ENCODE results near the gene PAPOLA.

Gene PAPOLA

GRCh38 chr14:96592591-96593386, 90.6 kb downstream of the PAPOLA start:
- no peaks in the 10 kb centered on the region for H3K27me3 ChIP-seq (ENCODE audit: low read depth, low read length)
- no peaks in the 10 kb centered on the region for H3K36me3 ChIP-seq (replicated peaks; ENCODE audit: low read depth, low read length)
- peak overlapping the region; percentile 85 for H3K4me2 ChIP-seq (ENCODE audit: low read length)
- peaks cover 10% of the 10 kb centered on the region for H3K4me1 ChIP-seq (ENCODE audit: low read length)
- H3K79me2 ChIP-seq (ENCODE audit: low read length): no peaks in the 10 kb centered on the region
- H3K27ac ChIP-seq (ENCODE audit: low read length): no peak overlapping the region
- H3K4me3 ChIP-seq (ENCODE audit: low read length): peak overlapping the region; percentile 82
- H3K9ac ChIP-seq (ENCODE audit: low read length): peak overlapping the region; percentile 43
- no peaks in the 10 kb centered on the region for H3K9me3 ChIP-seq (ENCODE audit: insufficient read depth, low read length)
- no peak for TF ChIP-seq EZH2phosphoT487 (IDR thresholded peaks at IDR 0.05; ENCODE audit: low read depth)
- H4K20me1 ChIP-seq (ENCODE audit: insufficient read depth, low read length): no peaks in the 10 kb centered on the region
- H2AFZ ChIP-seq (ENCODE audit: low read depth, low read length): peak overlapping the region; percentile 91

GRCh38 chr14:96594961-96595360, 92.8 kb downstream of the PAPOLA start:
- H3K27ac ChIP-seq (ENCODE audit: low read length): no peak overlapping the region
- TF ChIP-seq CTCF (IDR thresholded peaks at IDR 0.05; ENCODE audit: low read depth, low read length) (no peak), EZH2phosphoT487 (IDR thresholded peaks at IDR 0.05; ENCODE audit: low read depth) (no peak)
- no peaks in the 10 kb centered on the region for H3K27me3 ChIP-seq (ENCODE audit: low read depth, low read length)
- no peak overlapping the region for H3K4me3 ChIP-seq (ENCODE audit: low read length)
- H3K4me1 ChIP-seq (ENCODE audit: low read length): peaks cover under 1% of the 10 kb centered on the region; the same call in 1 of the 2 replicates
- H3K9ac ChIP-seq (ENCODE audit: low read length): no peak overlapping the region
- no peaks in the 10 kb centered on the region for H3K36me3 ChIP-seq (replicated peaks; ENCODE audit: low read depth, low read length)
- H3K9me3 ChIP-seq (ENCODE audit: insufficient read depth, low read length): no peaks in the 10 kb centered on the region
- no peak overlapping the region for H2AFZ ChIP-seq (ENCODE audit: low read depth, low read length)
- H3K79me2 ChIP-seq (ENCODE audit: low read length): no peaks in the 10 kb centered on the region
- H4K20me1 ChIP-seq (ENCODE audit: insufficient read depth, low read length): no peaks in the 10 kb centered on the region
- H3K4me2 ChIP-seq (ENCODE audit: low read length): no peak overlapping the region

- no peak overlapping the region for H3K4me3 ChIP-seq (ENCODE audit: low read length)
- H3K9ac ChIP-seq (ENCODE audit: low read length): no peak overlapping the region
- no peak overlapping the region for H3K27ac ChIP-seq (ENCODE audit: low read length)
- no peaks in the 10 kb centered on the region for H3K79me2 ChIP-seq (ENCODE audit: low read length)
- no peaks in the 10 kb centered on the region for H4K20me1 ChIP-seq (ENCODE audit: insufficient read depth, low read length)
- no peaks in the 10 kb centered on the region for H3K36me3 ChIP-seq (replicated peaks; ENCODE audit: low read depth, low read length)
- no peaks in the 10 kb centered on the region for H3K9me3 ChIP-seq (ENCODE audit: insufficient read depth, low read length)
- no peaks in the 10 kb centered on the region; the same call in 1 of the 2 replicates for H3K4me1 ChIP-seq (ENCODE audit: low read length)
- no peak overlapping the region for H2AFZ ChIP-seq (ENCODE audit: low read depth, low read length)
- H3K27me3 ChIP-seq (ENCODE audit: low read depth, low read length): no peaks in the 10 kb centered on the region
- TF ChIP-seq CTCF (IDR thresholded peaks at IDR 0.05; ENCODE audit: low read depth, low read length) (no peak), EZH2phosphoT487 (IDR thresholded peaks at IDR 0.05; ENCODE audit: low read depth) (no peak)
- H3K4me2 ChIP-seq (ENCODE audit: low read length): no peak overlapping the region
Observed at GRCh38 chr14:96597680-96598079, 95.5 kb downstream of the PAPOLA start.

- H3K79me2 ChIP-seq (ENCODE audit: low read length): no peaks in the 10 kb centered on the region
- no peaks in the 10 kb centered on the region for H3K27me3 ChIP-seq (ENCODE audit: low read depth, low read length)
- no peak overlapping the region for H3K4me2 ChIP-seq (ENCODE audit: low read length)
- TF ChIP-seq CTCF (IDR thresholded peaks at IDR 0.05; ENCODE audit: low read depth, low read length) (no peak), EZH2phosphoT487 (IDR thresholded peaks at IDR 0.05; ENCODE audit: low read depth) (no peak)
- no peaks in the 10 kb centered on the region for H3K9me3 ChIP-seq (ENCODE audit: insufficient read depth, low read length)
- H2AFZ ChIP-seq (ENCODE audit: low read depth, low read length): no peak overlapping the region
- H3K36me3 ChIP-seq (replicated peaks; ENCODE audit: low read depth, low read length): no peaks in the 10 kb centered on the region
- no peak overlapping the region for H3K27ac ChIP-seq (ENCODE audit: low read length)
- H3K4me1 ChIP-seq (ENCODE audit: low read length): no peaks in the 10 kb centered on the region
- H4K20me1 ChIP-seq (ENCODE audit: insufficient read depth, low read length): no peaks in the 10 kb centered on the region
- H3K4me3 ChIP-seq (ENCODE audit: low read length): no peak overlapping the region
- H3K9ac ChIP-seq (ENCODE audit: low read length): no peak overlapping the region
Observed at GRCh38 chr14:96598332-96598928, 96.2 kb downstream of the PAPOLA start.
